HG03139 (cell line): ENCODE data around the gene OR5D14.

Source experiments
- ATAC-seq: cut with Tn5 transposase; IDR thresholded peaks from one replicate; pipeline ENCODE4 v1.9.1; 2021; ENCODE audit not compliant: unreplicated experiment

The OR5D14 gene

DNA sequence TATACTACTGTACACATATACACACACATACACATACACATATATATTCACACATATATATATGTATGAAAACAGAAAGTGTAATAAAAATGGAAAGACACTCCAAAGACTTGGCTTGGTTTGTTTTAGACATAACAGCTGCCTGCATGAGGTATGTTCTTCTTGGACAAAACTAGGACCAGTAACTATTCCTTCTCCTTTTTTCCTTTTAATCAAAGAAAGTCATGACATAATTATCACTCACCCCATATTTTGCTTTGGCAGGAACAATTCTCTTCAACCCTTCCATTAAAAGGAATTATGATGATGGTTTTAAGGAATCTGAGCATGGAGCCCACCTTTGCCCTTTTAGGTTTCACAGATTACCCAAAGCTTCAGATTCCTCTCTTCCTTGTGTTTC is at the start of gene OR5D14:
Gene OR5D14 (plus strand): TSS at position 301 of the 400 bp plus-strand sequence. CDS start 0 bp downstream, at position 301.
- no peak for ATAC-seq

- no peak for ATAC-seq
Measured at GRCh38 chr11:55773138-55773537, 22.2 kb upstream of the OR5D14 start, which contains the start of gene OR5D13. OR5D13 (plus strand) TSS chr11:55773438; CDS start chr11:55773438, 0 bp downstream.

GRCh38 chr11:55791606-55792005 is 3.8 kb upstream of the OR5D14 start:
- no peak for ATAC-seq

DNA sequence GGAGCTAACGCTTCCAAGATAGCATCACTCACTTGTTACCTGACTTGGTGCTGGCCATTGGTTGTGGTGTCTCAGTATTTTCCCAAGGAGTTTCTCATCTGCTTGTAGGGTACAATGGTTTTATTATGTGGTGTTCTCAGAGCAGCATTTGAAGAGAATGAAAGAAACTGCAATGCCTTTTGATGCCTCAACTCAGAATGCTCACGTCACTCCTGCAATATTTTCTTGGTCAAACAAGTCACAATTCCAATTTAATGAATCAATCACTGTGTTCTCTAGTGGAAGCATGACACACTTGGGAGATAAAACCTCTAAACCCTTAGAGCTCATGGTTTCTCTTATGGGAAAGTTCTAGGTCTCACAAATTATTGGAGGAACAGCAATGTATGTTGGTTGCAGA is 2.0 kb upstream of the OR5D14 start:
- ATAC-seq = no peak

DNA sequence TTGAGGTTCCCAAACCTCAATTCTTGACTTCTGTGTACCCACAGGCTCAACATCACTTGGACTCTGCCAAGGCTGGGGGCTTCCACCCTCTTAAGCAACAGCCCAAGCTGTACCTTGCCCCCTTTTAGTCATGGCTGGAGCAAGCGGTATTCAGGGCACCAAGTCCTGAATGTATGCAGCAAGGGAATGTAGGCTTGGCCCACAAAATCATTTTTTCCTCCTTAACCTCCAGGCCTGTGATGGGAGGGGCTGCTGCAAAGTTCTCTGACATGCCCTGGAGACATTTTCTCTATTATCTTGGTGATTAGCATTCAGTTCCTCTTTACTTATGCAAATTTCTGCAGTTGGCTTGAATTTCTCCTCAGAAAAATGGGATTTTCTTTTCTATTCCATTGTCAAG is 10.9 kb downstream of the OR5D14 start:
- ATAC-seq = no peak

DNA sequence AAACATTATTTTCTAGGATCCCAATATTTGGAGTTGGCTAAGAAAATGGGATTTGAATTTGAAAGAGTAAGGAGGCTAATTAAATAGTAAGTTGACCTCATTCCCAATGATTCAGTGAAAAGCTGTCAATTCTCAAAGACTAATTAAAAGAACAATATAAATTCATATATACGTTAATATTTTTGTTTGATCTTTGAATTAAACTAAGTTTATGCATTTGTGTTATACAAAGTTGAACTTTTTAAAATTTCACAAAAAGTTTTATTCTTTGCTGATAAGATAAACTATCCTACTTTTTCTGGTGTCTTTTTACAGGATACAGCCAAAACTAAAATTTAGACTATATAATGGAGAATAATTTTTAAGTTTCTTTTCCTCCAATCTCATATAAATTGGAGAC is 15.7 kb downstream of the OR5D14 start, which contains the start of gene OR5L1:
Gene OR5L1 (plus strand): TSS at position 301 of the 400 bp plus-strand sequence. CDS start 100 bp downstream, outside the sequence.
- no peak for ATAC-seq

DNA sequence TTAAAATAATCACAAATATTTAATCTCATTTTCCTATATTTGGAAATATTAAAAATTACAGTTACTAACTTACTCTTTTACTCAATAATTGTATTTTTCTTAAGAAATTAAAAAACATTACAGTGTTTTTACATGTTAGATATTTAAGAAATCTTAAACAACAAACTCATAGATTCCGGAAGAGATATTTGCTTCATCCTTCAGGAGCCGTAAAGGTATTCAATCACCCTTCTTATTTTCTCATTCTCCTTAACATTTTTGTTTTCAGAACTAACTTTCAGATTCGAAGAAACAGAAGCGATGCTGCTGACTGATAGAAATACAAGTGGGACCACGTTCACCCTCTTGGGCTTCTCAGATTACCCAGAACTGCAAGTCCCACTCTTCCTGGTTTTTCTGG is 24.0 kb downstream of the OR5D14 start, which contains the start of gene OR5D18:
Gene OR5D18 (plus strand): TSS at position 301 of the 400 bp plus-strand sequence. CDS start 0 bp downstream, at position 301.
- no peak for ATAC-seq

DNA sequence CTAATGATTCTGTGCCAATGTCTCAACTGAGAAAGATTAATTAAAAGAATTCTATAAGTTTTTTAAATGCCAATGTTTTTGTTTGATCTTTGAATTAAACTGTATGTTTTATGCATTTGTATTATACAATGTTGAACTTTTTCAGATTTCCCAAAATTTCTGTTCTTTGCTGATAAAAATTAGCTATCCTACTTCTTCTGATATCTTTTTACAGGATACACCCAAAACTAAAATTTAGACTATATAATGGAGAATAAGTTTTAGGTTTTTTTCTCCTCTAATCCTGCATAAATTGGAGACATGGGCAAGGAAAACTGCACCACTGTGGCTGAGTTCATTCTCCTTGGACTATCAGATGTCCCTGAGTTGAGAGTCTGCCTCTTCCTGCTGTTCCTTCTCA is 31.6 kb downstream of the OR5D14 start, which contains the start of gene OR5L2:
Gene OR5L2 (plus strand): TSS at position 301 of the 400 bp plus-strand sequence. CDS start 0 bp downstream, at position 301.
- no peak for ATAC-seq

DNA sequence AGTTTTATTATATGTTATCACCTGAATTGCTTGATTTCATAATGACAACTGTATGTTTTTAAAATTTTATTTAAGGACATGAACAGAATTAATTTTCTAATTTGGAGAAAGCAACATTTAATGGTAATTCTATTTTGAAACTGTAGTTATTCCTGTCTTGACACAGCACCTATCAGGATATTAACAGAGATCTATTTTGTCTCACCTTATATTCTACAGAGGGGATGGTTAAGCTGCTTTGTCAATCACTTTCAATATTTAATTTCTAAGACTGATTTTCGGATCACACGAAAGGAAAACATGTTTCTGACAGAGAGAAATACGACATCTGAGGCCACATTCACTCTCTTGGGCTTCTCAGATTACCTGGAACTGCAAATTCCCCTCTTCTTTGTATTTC is 43.1 kb downstream of the OR5D14 start, which contains the start of gene OR5D16:
Gene OR5D16 (plus strand): TSS at position 301 of the 400 bp plus-strand sequence. CDS start 0 bp downstream, at position 301.
- ATAC-seq = no peak
